T1000 (cell line): ENCODE measurements around the gene C4orf50.
"Not testable (repeated sequence)": the region's sequence is repeated elsewhere in the genome, so short reads cannot be mapped to it uniquely, and the experiment has no call there.

Source experiments
- DNase-seq: peaks from one replicate; lab custom pipeline; 2025; ENCODE audit warnings: mixed read lengths; lab: John Stamatoyannopoulos, UW

C4orf50 gene

DNA sequence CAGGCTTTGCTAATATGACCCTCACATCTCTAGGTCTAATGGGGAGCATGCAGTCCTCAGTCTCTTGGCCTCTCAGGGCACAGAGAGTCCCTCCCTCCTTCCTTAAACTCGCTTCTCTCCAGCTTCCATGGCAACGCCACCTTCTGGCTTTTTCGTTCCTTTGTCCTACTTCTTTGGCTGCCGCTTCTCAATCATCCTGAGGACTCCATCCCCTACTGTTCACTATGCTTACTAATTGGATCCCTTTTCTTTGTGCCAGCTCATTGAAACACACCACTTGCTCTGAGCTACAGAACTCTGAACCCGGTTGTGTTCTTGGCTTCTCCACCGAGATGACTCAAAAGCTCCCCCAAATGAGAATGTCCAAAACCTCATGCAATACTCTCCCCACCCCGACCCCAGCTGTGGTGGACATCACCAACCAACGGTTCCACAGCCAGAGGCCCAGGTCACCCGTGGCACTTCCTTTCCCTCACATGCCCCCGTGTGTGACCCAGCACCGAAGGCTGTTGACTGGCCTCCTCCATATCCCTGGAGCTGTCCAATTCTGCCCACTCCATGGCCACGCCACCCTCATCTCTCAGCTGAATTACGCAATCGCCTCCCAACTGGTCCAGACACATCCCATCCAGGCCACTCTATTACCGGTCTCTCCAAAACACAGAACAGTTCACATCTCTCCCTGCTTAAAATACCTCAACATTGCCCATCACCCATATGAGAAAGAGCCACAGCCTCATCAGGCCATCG, 160.0 kb downstream of the C4orf50 start:
- DNase-seq: no peak

DNA sequence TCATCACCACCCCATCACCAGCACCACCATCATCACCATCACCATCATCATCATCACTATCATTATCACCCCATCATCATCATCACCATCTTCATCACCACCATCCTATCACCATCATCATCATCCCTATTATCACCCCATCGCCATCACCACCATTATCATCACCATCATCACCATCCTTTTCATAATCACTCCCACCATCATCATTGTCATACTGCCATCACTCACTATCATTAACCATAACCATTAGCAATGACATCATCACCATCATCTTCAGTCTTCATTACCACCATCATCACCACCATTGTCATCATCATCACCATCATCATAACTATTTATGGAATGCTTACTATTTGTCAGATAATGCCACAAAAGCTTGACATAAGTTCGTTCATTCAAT, 161.0 kb downstream of the C4orf50 start:
- DNase-seq: no peak

DNA sequence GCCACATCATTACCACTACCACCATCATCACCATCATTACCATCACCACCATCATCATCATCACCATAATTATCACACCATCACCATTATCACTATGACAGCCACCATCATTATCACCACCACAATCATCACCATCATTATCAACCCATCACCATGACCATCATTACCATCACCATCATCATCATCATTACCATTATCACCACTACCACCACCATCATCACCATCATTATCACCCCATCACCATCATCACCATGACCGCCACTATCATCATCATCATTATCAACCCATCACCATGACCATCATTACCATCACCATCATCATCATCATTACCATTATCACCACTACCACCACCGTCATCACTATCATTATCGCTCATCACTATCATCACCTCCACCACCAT, 161.9 kb downstream of the C4orf50 start:
- DNase-seq: not testable (repeated sequence)

DNA sequence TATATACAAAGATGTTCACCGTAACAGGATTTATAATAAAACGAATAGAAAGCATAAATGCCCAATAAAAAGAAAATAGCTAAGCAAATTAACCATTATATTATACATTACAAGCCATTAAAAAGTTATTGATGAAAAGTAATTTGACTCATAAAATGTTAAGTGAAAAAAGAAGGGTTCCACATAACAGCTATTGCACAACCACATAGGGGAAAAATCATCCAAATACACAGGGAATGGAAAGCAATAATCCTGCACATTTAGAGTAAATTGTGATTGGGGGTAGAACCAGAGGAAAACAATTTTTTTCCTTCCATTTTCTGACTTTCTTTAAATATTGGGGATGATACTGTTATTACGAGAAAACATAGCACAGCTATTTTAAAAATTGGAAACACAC, 163.3 kb downstream of the C4orf50 start:
- DNase-seq: no peak

DNA sequence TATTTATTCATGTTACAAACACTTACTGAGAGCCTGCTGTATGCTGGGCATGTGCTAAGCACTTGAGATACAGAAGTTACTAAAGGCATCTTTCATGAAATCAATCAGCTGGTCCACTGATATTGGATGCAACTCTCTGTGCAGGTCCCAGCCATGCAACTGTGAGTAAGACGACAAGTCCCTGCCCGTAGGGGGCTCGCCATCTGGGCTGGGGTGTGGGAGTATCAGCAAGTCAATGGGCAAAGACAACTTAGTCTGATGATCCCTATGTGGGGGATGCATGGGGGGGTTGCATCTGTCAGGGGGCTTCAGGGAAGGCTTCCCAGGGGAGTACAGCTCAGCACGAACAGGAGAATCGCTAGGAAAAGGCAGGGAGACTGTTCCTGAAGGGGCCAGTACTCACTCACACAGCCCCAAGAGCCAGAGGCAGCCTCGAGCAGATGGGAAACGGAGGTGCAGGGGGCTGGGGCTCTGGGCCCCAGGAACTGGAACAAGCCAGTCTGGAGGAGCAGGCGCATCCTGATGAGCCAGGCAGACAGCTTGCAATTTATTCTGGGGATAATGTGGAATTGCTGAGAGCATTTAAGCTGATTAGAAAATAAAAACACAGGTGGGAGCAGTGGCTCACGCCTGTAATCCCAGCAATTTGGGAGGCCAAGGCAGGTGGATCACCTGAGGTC, 165.6 kb downstream of the C4orf50 start:
- DNase-seq: no peak

DNA sequence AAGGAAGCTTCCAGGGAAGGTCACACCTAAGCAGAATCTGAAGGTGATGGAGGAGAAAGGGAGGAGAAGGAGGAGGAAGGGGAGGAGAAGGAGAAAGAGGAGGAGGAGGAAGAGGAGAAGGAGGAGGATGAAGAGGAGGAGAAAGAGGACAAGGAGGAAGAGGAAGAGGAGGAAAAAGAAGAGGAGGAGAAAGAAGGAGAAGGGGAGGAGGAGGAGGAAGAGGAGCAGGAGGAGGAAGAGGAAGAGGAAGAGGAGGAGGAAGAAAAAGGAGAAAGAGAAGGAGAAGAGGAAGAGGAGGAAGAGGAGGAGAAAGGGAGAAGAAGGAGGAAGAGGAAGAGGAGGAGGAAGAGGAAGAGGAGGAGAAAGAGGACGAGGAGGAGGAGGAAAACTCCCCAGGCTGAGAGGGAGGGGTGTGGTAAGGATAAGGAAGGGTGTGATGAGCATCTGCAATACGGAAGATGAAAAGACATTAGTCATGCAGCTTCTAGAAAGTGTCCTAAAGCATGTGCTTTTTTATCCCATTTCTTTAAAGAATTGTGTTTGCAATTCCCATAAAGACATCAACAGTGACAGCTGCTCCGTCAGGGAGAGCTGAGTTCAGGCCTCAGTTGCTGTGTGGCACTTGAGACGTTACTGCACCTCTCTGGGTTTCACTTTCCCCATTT, 166.5 kb downstream of the C4orf50 start:
- no peak for DNase-seq
